Heart left ventricle (tissue), 13 donors: ENCODE measurements around the gene PACSIN3.

ENCODE experiments used
- CTCF ChIP-seq, 12 donors: fragments of 200-600 bp; sonication (generic) in 4 of 12; IDR thresholded peaks; one replicate each; pipeline versions ENCODE4 v1.5.0 to v1.8.0; 2018 to 2022; ENCODE audit warnings: antibody characterized with exemption in 12 of 12, mild to moderate bottlenecking in 5 of 12
- POLR2A ChIP-seq, 2 donors: fragments of 450-650 bp; IDR thresholded peaks; one replicate each; pipeline ENCODE4 v1.6.1; 2017; ENCODE audit warnings: antibody characterized with exemption in 2 of 2, mild to moderate bottlenecking in 2 of 2, moderate library complexity in 2 of 2
- donor health status: ischemic (EF 13 %, LVEDD 7.1; RV severe dilation, severe dysfunction).
- donor health status: DM: no; HTN: yes; CAD: no.
- donor health status: DM: no; HTN: no; CAD: no.
- donor health status: ischemic (EF 25% LVEDD 6.9; RV normal size, moderate dysfunction).
- donor health status: ischemic (EF 25% LVEDD 5.7; RV mildly dilated, moderate dysfunction).
- donor health status: ischemic (EF 35%, LVEDD 5.7; RV mildly dilated, moderate dysfunction).
- donor health status: nonischemic (EF 11% LVEDD 7.7; RV severe dilation, severe dysfunction).
- donor health status: DM: yes; HTN: yes; CAD: no.
- donor health status: PGD.
- donor health status: ischemic (EF 29% LVEDD 5.4; RV normal size, mild dysfunction).
- donor health status: nonischemic (EF 23%, LVEDD 6.1; RV moderate dilation, normal function).

GRCh38 chr11:47182380-47182779 is 3.9 kb downstream of the PACSIN3 start:
- TF ChIP-seq CTCF (IDR thresholded peaks at IDR 0.05), result peak in 5 of 12 donors; percentile 10 to 28 (median 19)
- TF ChIP-seq POLR2A (IDR thresholded peaks at IDR 0.05), result no peak
